ENCODE measurements around the gene ALKBH8. TPM values are rescaled to one million over a fixed set of nuclear protein-coding genes. Genes with fewer than 3 reads are reported as not detected.
"Not testable (repeated sequence)": the region's sequence is repeated elsewhere in the genome, so short reads cannot be mapped to it uniquely, and the experiment has no call there.

Gene ALKBH8
- total RNA-seq, 1 donor from 2014 or later, result 6.4 TPM

DNA sequence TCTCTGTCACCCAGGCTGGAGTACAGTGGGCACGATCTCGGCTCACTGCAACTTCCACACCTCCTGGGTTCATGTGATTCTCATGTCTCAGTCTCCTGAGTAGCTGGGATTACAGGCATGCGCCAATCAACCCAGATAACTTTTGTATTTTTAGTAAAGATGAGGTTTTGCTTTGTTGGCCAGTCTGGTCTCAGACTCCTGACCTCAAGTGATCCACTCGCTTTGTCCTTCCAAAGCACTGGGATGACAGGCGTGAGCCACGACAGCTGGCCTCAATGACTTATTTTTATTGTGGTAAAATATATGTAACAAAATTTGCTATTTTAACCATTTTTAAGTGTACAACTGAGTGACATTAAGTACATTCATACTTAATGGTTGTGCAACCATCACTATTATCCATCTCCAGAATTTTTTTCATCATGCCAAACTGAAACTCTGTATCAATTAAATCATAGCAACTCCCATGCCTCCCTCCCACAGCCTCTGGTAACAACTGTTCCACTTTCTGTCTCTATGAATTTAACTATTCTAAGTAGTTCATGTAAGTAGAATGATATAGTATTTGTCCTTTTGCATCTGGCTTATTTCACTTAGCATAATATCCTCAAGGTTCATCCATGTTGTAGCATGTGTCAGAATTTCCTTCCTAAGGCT is 57.2 kb downstream of the ALKBH8 start:
- no peaks in the 10 kb centered on the region for H3K9me3 Mint-ChIP-seq (ENCODE audit: unreplicated experiment)
- H3K36me3 Mint-ChIP-seq (ENCODE audit: unreplicated experiment), result no peaks in the 10 kb centered on the region
- H3K27me3 Mint-ChIP-seq (ENCODE audit: unreplicated experiment), result no peaks in the 10 kb centered on the region
- no peak for DNase-seq
- H3K27ac Mint-ChIP-seq (ENCODE audit: unreplicated experiment), result no peak overlapping the region
- H3K4me1 Mint-ChIP-seq (ENCODE audit: low read depth, unreplicated experiment), result no peaks in the 10 kb centered on the region
- no peak overlapping the region for H3K4me3 Mint-ChIP-seq (ENCODE audit: unreplicated experiment)
- TF ChIP-seq, protein P1, sequence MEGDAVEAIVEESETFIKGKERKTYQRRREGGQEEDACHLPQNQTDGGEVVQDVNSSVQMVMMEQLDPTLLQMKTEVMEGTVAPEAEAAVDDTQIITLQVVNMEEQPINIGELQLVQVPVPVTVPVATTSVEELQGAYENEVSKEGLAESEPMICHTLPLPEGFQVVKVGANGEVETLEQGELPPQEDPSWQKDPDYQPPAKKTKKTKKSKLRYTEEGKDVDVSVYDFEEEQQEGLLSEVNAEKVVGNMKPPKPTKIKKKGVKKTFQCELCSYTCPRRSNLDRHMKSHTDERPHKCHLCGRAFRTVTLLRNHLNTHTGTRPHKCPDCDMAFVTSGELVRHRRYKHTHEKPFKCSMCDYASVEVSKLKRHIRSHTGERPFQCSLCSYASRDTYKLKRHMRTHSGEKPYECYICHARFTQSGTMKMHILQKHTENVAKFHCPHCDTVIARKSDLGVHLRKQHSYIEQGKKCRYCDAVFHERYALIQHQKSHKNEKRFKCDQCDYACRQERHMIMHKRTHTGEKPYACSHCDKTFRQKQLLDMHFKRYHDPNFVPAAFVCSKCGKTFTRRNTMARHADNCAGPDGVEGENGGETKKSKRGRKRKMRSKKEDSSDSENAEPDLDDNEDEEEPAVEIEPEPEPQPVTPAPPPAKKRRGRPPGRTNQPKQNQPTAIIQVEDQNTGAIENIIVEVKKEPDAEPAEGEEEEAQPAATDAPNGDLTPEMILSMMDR (IDR thresholded peaks at IDR 0.05; ENCODE audit: partially characterized antibody, unreplicated experiment), result no peak

DNA sequence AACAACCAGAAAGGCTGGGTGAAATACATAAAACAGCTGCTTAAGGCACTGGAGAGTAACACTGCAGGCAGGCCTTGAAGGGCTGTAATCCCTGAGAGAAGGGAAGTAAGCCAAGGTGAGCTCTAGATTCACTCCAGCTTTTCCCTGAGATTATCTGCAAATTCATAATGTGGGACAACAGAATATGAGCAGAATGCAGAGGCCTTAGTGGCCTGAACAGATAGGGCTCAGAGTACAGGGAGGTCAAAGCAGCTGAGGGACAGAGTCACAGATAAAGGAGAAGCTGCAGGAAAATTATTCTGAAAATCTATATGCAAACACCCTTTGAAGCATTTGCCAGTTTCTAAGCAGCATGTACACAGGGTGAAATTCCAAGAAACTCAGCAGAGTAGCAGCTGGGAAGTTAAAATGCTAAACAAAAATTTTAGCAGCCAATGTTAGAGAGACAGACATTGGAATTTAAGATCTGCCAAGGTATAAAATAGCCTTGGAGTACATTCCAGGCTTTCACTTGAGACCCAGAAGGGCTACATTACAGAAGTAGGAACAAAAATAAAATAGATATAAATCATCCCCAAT is 59.8 kb downstream of the ALKBH8 start:
- Mint-ChIP-seq H3K4me1 (ENCODE audit: low read depth, unreplicated experiment) (no peaks in the 10 kb centered on the region), H3K27ac (ENCODE audit: unreplicated experiment) (no peak overlapping the region), H3K27me3 (ENCODE audit: unreplicated experiment) (no peaks in the 10 kb centered on the region), H3K9me3 (ENCODE audit: unreplicated experiment) (no peaks in the 10 kb centered on the region), H3K4me3 (ENCODE audit: unreplicated experiment) (no peak overlapping the region), H3K36me3 (ENCODE audit: unreplicated experiment) (peaks cover 12% of the 10 kb centered on the region)
- TF ChIP-seq, protein P1 (IDR thresholded peaks at IDR 0.05; ENCODE audit: partially characterized antibody, unreplicated experiment), result no peak
- no peak for DNase-seq

DNA sequence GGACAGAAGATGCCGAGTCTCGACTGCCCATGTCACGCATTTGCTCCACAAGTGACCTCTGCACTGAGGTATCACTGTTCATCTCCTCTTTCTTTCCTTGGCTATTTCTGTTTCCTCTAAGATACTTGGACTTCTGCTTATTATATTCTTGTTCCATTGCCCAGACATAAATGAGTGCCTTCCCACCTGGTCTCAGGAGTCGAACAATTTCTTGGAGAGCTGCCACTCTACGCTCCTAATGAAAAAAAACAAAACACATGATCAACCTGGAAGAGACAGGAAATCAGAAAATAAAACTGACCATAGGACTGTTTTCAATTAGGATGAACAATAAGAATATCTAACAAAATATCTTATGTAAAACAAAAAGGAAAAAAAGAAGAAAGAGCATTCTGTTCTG is 60.6 kb downstream of the ALKBH8 start:
- H3K27me3 Mint-ChIP-seq (ENCODE audit: unreplicated experiment), result no peaks in the 10 kb centered on the region
- no peaks in the 10 kb centered on the region for H3K9me3 Mint-ChIP-seq (ENCODE audit: unreplicated experiment)
- TF ChIP-seq, protein P1 (IDR thresholded peaks at IDR 0.05; ENCODE audit: partially characterized antibody, unreplicated experiment), result no peak
- H3K4me1 Mint-ChIP-seq (ENCODE audit: low read depth, unreplicated experiment), result no peaks in the 10 kb centered on the region
- H3K4me3 Mint-ChIP-seq (ENCODE audit: unreplicated experiment), result no peak overlapping the region
- no peak for DNase-seq
- H3K36me3 Mint-ChIP-seq (ENCODE audit: unreplicated experiment), result peaks cover 12% of the 10 kb centered on the region
- H3K27ac Mint-ChIP-seq (ENCODE audit: unreplicated experiment), result no peak overlapping the region

DNA sequence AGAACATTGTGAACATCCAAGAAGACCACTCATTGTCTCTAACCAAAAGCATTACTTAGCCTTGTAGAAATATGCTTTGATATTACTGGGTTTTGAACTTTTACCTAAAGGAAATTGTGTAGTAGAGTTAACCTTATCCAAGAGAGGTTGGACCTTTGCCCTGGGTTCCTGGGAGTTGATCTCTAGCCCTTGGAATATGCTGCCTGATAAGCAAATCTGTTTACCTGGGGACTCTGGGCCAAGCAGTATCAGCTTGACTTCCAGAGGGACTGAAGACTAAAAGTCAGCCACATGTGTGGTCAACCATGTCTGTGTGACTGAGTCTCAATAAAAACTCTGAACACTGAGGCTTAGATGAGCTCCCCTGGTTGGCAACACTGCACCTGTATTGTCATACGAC is 63.8 kb downstream of the ALKBH8 start:
- Mint-ChIP-seq H3K9me3 (ENCODE audit: unreplicated experiment) (no peaks in the 10 kb centered on the region), H3K36me3 (ENCODE audit: unreplicated experiment) (peaks cover 12% of the 10 kb centered on the region), H3K27me3 (ENCODE audit: unreplicated experiment) (no peaks in the 10 kb centered on the region), H3K4me1 (ENCODE audit: low read depth, unreplicated experiment) (no peaks in the 10 kb centered on the region), H3K27ac (ENCODE audit: unreplicated experiment) (no peak overlapping the region), H3K4me3 (ENCODE audit: unreplicated experiment) (no peak overlapping the region)
- no peak for DNase-seq
- TF ChIP-seq, protein P1 (IDR thresholded peaks at IDR 0.05; ENCODE audit: partially characterized antibody, unreplicated experiment), result no peak

DNA sequence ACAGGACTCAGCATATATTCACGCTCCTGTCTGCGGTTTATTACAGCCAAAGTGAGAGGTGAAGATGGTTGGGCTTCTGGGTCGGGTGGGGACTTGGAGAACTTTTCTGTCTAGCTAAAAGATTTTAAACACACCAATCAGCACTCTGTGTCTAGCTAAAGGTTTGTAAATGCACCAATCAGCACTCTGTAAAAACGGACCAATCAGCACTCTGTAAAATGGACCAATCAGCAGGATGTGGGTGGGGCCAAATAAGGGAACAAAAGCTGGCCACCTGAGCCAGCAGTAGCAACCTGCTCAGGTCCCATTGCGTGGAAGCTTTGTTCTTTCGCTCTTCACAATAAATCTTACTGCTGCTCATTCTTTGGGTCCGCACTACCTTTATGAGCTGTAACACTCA is 68.2 kb downstream of the ALKBH8 start:
- not testable (repeated sequence) for H3K4me1 Mint-ChIP-seq (ENCODE audit: low read depth, unreplicated experiment); DNase-seq; H3K36me3 Mint-ChIP-seq (ENCODE audit: unreplicated experiment); H3K9me3 Mint-ChIP-seq (ENCODE audit: unreplicated experiment); H3K27me3 Mint-ChIP-seq (ENCODE audit: unreplicated experiment); H3K4me3 Mint-ChIP-seq (ENCODE audit: unreplicated experiment); H3K27ac Mint-ChIP-seq (ENCODE audit: unreplicated experiment)

Data from glutamatergic neuron (in vitro differentiated cells).